Measurements from ENCODE around the gene GABARAP.

The GABARAP gene

DNA sequence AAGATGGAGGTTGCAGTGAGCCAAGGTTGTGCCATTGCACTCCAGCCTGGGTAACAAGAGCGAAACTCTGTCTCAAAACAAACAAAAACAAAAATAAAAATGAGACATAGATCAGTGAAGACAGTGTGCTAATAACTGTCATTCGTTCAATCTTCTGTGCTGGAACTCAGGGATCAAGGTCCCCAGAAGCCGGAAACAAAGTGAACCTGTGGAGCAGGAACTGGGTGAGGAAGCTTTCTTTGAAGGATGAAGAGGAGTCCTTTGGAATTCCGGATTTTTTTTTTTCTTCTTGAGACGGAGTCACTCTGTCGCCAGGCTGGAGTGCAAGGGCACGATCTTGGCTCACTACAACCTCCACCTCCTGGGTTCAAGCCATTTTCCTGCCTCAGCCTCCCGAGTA is 37.2 kb upstream of the GABARAP start:
- Histone ChIP-seq H3K4me3 (ENCODE audit: low read depth, low read length) (no peak overlapping the region), H3K36me3 (ENCODE audit: control insufficient read depth in 2 of 2, insufficient read depth in 1 of 2, low read length in 2 of 2) (no peaks in the 10 kb centered on the region; a peak in 1 of 3 replicates), H3K4me1 (ENCODE audit: control insufficient read depth, insufficient read depth, low read length) (peaks cover 9% of the 10 kb centered on the region), H3K9me3 (ENCODE audit: control insufficient read depth, insufficient read depth, low read depth, low read length) (no peaks in the 10 kb centered on the region), H3K27ac (ENCODE audit: extremely low read depth, low read depth, low read length) (no peak overlapping the region)
- CTCF ChIA-PET, result interaction anchor here (0.6 to 9.0 kb wide), 13 partner anchors 10 to 269 kb away, joined by 3 to 160 read pairs (median 4); partner anchors contain the start of gene ACAP1
- POLR2A ChIA-PET, result interaction anchor here (1.0 kb wide), 1 partner anchor 9 kb away, joined by 3 read pairs; no protein-coding TSS in a partner anchor
- TF ChIP-seq, protein P1, sequence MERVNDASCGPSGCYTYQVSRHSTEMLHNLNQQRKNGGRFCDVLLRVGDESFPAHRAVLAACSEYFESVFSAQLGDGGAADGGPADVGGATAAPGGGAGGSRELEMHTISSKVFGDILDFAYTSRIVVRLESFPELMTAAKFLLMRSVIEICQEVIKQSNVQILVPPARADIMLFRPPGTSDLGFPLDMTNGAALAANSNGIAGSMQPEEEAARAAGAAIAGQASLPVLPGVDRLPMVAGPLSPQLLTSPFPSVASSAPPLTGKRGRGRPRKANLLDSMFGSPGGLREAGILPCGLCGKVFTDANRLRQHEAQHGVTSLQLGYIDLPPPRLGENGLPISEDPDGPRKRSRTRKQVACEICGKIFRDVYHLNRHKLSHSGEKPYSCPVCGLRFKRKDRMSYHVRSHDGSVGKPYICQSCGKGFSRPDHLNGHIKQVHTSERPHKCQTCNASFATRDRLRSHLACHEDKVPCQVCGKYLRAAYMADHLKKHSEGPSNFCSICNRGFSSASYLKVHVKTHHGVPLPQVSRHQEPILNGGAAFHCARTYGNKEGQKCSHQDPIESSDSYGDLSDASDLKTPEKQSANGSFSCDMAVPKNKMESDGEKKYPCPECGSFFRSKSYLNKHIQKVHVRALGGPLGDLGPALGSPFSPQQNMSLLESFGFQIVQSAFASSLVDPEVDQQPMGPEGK (tag by site-specific recombination; IDR thresholded peaks at IDR 0.05), result no peak
- no peak for TF ChIP-seq ZNF837 (tag by site-specific recombination; IDR thresholded peaks at IDR 0.05)

DNA sequence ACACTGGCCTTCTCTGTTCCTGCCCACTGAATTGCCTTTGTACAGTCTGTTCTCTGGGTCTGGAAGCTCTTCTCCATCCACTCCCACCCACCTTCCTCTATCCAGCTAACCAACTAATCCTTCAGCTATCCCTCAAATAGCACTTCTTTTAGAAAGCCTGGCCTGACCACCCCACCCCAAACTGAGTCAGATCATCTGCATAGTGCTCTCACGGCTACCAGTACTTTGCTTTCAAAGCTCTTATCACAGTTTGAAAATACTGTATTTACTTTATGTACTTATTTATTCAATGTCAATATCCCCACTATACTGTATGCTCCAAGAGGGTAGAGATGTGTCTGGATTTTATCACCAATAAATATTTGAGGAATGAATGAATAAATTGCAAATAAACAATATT is 24.5 kb upstream of the GABARAP start:
- Histone ChIP-seq H3K27ac (ENCODE audit: extremely low read depth, low read depth, low read length) (no peak overlapping the region), H3K4me1 (ENCODE audit: control insufficient read depth, insufficient read depth, low read length) (peaks cover 18% of the 10 kb centered on the region), H3K4me3 (ENCODE audit: low read depth, low read length) (no peak overlapping the region), H3K9me3 (ENCODE audit: control insufficient read depth, insufficient read depth, low read depth, low read length) (no peaks in the 10 kb centered on the region), H3K36me3 (ENCODE audit: control insufficient read depth in 2 of 2, insufficient read depth in 1 of 2, low read length in 2 of 2) (no peaks in the 10 kb centered on the region; a peak in 1 of 3 replicates)
- POLR2A ChIA-PET, result interaction anchor here (0.6 to 1.8 kb wide), 2 partner anchors 10 to 22 kb away, joined by 3 to 5 read pairs; no protein-coding TSS in a partner anchor
- CTCF ChIA-PET, result interaction anchor here (0.6 to 2.4 kb wide), 5 partner anchors 14 to 89 kb away, joined by 3 to 18 read pairs (median 5); partner anchors contain the start of gene SLC2A4
- no peak for TF ChIP-seq ZBTB17 (tag by site-specific recombination; IDR thresholded peaks at IDR 0.05)
- TF ChIP-seq ZNF621 (tag by site-specific recombination; IDR thresholded peaks at IDR 0.05), result no peak
- TF ChIP-seq, protein P2, sequence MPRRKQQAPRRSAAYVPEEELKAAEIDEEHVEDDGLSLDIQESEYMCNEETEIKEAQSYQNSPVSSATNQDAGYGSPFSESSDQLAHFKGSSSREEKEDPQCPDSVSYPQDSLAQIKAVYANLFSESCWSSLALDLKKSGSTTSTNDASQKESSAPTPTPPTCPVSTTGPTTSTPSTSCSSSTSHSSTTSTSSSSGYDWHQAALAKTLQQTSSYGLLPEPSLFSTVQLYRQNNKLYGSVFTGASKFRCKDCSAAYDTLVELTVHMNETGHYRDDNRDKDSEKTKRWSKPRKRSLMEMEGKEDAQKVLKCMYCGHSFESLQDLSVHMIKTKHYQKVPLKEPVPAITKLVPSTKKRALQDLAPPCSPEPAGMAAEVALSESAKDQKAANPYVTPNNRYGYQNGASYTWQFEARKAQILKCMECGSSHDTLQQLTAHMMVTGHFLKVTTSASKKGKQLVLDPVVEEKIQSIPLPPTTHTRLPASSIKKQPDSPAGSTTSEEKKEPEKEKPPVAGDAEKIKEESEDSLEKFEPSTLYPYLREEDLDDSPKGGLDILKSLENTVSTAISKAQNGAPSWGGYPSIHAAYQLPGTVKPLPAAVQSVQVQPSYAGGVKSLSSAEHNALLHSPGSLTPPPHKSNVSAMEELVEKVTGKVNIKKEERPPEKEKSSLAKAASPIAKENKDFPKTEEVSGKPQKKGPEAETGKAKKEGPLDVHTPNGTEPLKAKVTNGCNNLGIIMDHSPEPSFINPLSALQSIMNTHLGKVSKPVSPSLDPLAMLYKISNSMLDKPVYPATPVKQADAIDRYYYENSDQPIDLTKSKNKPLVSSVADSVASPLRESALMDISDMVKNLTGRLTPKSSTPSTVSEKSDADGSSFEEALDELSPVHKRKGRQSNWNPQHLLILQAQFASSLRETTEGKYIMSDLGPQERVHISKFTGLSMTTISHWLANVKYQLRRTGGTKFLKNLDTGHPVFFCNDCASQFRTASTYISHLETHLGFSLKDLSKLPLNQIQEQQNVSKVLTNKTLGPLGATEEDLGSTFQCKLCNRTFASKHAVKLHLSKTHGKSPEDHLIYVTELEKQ (tag by site-specific recombination; IDR thresholded peaks at IDR 0.05; ENCODE audit: borderline replicate concordance), result no peak
- TF ChIP-seq, protein P3, sequence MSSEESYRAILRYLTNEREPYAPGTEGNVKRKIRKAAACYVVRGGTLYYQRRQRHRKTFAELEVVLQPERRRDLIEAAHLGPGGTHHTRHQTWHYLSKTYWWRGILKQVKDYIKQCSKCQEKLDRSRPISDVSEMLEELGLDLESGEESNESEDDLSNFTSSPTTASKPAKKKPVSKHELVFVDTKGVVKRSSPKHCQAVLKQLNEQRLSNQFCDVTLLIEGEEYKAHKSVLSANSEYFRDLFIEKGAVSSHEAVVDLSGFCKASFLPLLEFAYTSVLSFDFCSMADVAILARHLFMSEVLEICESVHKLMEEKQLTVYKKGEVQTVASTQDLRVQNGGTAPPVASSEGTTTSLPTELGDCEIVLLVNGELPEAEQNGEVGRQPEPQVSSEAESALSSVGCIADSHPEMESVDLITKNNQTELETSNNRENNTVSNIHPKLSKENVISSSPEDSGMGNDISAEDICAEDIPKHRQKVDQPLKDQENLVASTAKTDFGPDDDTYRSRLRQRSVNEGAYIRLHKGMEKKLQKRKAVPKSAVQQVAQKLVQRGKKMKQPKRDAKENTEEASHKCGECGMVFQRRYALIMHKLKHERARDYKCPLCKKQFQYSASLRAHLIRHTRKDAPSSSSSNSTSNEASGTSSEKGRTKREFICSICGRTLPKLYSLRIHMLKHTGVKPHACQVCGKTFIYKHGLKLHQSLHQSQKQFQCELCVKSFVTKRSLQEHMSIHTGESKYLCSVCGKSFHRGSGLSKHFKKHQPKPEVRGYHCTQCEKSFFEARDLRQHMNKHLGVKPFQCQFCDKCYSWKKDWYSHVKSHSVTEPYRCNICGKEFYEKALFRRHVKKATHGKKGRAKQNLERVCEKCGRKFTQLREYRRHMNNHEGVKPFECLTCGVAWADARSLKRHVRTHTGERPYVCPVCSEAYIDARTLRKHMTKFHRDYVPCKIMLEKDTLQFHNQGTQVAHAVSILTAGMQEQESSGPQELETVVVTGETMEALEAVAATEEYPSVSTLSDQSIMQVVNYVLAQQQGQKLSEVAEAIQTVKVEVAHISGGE (tag by site-specific recombination; conservative IDR thresholded peaks at IDR 0.05; ENCODE audit: low read depth), result no peak
- TF ChIP-seq, protein P1 (tag by site-specific recombination; IDR thresholded peaks at IDR 0.05), result no peak
- TF ChIP-seq, protein P4, sequence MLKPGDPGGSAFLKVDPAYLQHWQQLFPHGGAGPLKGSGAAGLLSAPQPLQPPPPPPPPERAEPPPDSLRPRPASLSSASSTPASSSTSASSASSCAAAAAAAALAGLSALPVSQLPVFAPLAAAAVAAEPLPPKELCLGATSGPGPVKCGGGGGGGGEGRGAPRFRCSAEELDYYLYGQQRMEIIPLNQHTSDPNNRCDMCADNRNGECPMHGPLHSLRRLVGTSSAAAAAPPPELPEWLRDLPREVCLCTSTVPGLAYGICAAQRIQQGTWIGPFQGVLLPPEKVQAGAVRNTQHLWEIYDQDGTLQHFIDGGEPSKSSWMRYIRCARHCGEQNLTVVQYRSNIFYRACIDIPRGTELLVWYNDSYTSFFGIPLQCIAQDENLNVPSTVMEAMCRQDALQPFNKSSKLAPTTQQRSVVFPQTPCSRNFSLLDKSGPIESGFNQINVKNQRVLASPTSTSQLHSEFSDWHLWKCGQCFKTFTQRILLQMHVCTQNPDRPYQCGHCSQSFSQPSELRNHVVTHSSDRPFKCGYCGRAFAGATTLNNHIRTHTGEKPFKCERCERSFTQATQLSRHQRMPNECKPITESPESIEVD (tag by site-specific recombination; IDR thresholded peaks at IDR 0.05), result no peak
- TF ChIP-seq ZNF501 (tag by site-specific recombination; IDR thresholded peaks at IDR 0.05), result no peak
- TF ChIP-seq, protein P5, sequence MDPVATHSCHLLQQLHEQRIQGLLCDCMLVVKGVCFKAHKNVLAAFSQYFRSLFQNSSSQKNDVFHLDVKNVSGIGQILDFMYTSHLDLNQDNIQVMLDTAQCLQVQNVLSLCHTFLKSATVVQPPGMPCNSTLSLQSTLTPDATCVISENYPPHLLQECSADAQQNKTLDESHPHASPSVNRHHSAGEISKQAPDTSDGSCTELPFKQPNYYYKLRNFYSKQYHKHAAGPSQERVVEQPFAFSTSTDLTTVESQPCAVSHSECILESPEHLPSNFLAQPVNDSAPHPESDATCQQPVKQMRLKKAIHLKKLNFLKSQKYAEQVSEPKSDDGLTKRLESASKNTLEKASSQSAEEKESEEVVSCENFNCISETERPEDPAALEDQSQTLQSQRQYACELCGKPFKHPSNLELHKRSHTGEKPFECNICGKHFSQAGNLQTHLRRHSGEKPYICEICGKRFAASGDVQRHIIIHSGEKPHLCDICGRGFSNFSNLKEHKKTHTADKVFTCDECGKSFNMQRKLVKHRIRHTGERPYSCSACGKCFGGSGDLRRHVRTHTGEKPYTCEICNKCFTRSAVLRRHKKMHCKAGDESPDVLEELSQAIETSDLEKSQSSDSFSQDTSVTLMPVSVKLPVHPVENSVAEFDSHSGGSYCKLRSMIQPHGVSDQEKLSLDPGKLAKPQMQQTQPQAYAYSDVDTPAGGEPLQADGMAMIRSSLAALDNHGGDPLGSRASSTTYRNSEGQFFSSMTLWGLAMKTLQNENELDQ (tag by site-specific recombination; IDR thresholded peaks at IDR 0.05; ENCODE audit: low read depth), result no peak
- TF ChIP-seq ZNF660 (tag by site-specific recombination; IDR thresholded peaks at IDR 0.05), result no peak
- no peak for TF ChIP-seq ZNF311 (tag by site-specific recombination; IDR thresholded peaks at IDR 0.05; ENCODE audit: borderline replicate concordance)
- TF ChIP-seq ZFP69B (tag by site-specific recombination; IDR thresholded peaks at IDR 0.05), result no peak
- TF ChIP-seq, protein P6, sequence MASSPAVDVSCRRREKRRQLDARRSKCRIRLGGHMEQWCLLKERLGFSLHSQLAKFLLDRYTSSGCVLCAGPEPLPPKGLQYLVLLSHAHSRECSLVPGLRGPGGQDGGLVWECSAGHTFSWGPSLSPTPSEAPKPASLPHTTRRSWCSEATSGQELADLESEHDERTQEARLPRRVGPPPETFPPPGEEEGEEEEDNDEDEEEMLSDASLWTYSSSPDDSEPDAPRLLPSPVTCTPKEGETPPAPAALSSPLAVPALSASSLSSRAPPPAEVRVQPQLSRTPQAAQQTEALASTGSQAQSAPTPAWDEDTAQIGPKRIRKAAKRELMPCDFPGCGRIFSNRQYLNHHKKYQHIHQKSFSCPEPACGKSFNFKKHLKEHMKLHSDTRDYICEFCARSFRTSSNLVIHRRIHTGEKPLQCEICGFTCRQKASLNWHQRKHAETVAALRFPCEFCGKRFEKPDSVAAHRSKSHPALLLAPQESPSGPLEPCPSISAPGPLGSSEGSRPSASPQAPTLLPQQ (tag by site-specific recombination; IDR thresholded peaks at IDR 0.05), result no peak
- TF ChIP-seq, protein P7, sequence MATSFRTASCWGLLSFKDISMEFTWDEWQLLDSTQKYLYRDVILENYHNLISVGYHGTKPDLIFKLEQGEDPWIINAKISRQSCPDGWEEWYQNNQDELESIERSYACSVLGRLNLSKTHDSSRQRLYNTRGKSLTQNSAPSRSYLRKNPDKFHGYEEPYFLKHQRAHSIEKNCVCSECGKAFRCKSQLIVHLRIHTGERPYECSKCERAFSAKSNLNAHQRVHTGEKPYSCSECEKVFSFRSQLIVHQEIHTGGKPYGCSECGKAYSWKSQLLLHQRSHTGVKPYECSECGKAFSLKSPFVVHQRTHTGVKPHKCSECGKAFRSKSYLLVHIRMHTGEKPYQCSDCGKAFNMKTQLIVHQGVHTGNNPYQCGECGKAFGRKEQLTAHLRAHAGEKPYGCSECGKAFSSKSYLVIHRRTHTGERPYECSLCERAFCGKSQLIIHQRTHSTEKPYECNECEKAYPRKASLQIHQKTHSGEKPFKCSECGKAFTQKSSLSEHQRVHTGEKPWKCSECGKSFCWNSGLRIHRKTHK (tag by site-specific recombination; IDR thresholded peaks at IDR 0.05), result no peak
